Frontal cortex (tissue), 4 donors: ENCODE data around the gene LSM7. TPM values are rescaled to one million over a fixed set of nuclear protein-coding genes. Genes with fewer than 3 reads are reported as not detected.
"Not testable (repeated sequence)": the region's sequence is repeated elsewhere in the genome, so short reads cannot be mapped to it uniquely, and the experiment has no call there.

Experiments
- DNase-seq, 2 donors: peaks; one replicate each; pipeline ENCODE4 v3.0.0; 2012; ENCODE audit warnings: low spot score in 2 of 2
- FAIRE-seq: peaks from 2 replicates; lab custom pipeline; 2012; peaks lifted over from hg19 to GRCh38; lab: Jason Lieb, UNC
- total RNA-seq: library from RNA; depleted of rRNA; stranded (reverse); fragments of >200 nt; gene quantifications from one replicate; pipeline ENCODE4 v1.2.3, GENCODE V29; 2014
- donor health status: control.
- donor health status: control.
- donor health status: control.

Gene LSM7
- total RNA-seq, 1 donor from 2014 or later = 97.4 TPM

DNA sequence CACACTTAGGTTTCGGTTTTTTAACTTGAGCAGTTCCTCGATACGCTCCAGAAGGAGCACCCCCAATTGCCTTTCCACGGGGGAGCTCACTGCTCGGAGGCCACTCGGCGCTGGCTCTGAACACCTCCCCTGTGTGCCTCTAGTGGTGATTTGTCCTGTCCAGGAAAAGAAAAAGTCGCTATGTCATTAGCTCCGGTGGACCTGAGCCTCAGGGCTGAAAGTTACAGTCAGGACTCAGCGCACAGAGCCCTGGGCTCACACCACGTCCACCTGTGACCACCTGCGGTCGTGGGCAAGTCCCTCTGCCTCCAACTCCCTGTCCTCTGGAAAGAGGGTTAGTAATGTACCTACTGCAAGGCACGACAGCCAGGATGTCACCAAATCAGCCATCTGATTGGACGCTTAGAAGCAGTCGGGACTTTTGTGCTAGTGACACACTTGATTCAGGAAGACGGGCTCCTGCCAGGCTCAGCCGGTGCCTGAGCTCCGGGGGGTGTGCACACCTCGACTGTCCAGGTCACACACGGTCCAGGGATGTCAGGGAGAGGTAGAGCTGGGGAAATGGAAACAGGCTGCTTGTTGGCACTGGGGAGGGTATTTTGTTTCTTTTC is 27.8 kb upstream of the LSM7 start:
- FAIRE-seq (no peak), DNase-seq (no peak)

DNA sequence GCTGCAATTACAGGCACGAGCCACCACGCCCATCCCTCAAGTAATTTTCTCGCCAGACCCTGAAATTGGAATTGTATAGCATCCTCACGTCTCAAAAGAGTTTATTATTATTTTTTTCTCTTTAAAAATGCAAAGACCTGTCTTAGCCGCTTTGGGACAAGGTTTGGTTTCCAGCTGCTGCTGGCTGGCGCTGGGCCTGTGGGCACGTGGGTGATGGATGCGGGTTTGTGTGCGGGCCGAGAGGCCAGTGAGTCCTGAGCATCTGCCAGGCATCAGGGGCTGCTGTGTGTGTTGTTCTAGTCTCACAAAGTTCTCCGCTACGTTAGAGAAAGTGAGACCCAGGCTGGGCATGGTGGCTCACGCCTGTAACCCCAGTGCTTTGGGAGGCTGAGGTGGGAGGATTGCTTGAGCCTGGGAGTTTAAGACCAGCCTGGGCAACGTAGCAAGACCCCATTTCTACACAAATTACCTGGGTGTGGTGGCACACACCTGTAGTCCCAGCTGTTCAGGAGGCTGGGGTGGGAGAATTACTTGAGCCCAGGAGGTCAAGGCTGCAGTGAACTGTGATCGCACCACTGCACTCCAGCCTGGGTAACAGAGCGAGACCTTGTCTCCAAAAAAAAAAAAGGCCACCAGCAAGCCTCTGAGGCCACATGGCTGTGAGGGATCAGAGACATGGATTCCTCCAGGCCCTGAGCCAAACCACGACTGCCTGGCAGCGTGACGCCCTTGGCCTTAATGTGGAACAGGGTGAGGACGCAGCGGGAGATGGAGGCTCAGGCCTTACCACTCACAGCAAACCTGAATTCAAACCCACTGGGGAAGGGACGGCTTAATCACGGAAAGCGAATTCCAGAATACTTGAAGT is 27.0 kb upstream of the LSM7 start:
- FAIRE-seq = no peak
- no peak for DNase-seq

DNA sequence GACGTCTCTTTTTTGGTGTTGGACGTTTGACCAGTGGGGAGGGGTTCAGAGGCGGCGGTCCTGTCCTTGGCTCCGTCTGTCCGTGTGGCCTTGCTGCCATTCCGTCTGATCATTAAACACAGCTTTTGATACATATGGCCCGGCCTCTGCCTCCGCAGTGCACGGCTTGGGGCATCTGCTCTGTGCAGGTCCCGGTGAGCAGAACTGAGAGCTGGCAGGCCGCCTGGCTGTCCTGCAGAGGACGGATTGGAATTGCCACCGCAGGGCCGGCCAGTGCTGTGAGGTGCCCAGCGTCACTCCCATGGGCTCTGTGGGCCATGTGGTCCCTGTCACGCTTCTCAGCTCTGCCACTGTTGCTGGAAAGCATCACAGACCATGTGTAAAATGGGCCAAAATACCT is 26.3 kb upstream of the LSM7 start:
- FAIRE-seq (no peak), DNase-seq (no peak)

DNA sequence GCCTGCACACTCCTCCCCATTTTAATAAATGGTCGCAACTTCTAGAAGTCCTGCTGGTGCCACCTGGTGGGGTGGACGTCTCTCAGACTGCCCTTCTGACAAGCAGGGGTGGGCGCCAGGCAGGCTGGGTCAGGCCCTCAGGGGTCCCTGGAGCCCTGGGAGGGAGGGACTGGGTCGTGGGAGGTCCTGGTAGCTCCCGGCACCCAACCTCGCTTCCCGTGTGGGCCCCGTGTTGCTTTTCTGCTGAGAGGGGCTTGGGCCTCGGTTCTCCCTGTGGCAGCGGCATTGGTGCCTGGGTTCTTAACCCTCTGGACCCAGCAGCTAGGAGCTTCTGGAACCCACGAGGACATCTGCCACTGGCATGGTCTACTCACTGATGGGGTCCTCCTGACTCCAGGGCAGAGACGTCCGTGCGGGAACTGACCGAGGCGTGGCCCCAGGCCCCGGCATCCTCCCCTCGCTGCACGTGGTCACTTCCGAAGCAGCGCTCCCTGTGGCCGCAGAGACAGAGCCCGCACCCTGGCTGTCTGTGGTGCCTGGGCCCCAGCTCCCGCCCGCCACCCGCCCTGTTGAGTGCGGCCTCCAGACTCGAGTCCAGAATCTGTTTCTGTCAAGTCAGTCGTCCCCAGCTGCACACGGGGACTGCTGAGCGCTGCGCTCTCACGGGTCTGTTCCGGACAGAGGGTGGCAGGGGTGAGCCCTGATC is 25.7 kb upstream of the LSM7 start:
- FAIRE-seq (no peak), DNase-seq (no peak)

DNA sequence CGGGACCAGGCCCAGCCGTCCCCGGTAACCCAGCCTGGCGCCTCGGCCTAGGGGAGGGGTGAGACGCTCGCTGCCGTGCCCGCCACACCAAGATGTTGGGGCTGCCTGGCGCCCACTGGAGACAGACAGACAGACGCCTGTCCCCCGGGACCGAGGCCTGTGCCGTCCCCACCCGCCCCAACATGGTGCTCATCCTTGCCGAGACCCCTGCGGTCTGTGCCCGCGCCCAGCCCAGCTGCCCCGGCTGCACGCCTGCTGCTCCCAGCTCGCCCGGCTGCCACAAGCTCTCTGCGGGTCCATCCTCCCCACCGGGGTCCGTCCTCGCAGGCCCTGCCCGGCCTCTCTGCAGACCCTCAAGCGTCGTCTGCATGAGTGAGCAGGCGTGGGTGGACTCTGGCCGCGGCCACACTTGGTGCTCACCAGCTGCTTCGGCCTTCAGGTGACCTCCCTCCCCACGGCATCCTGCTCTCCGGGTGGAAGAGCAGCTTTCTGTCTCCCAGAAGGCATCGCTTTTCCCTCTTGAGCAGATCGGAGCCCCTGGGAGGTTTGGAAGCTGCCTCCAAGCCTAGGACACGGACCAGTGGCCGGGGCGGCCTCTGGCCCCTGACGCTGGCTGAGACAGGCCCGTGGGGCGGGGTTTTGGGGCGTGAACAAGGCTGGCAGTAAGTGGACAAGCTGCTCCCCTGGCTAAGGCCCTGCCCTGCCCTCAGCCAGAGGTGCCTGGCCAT is 24.9 kb upstream of the LSM7 start:
- DNase-seq = no peak
- no peak for FAIRE-seq

DNA sequence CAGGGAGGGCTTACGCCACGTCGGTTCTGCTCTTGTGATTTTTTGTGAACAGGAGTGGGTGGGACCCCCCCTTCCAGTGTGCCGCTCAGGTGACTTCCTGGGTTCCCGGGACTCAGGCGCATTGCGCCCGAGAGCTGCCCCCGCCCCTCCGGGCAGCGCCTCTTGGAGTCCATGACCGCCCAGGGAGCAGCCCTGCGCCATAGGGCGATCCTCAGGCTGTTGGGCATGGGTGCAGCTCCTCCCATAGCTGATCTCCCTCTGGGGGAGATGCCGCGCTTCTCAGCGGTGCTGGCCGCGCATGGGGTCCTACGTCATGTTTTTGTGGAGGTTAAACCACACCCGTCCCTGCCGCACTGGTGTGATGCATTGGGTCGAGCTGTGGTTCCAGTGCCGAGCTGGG is 23.7 kb upstream of the LSM7 start:
- no peak for DNase-seq
- no peak for FAIRE-seq

- no peak for DNase-seq
- FAIRE-seq = no peak
Measured at GRCh38 chr19:2351591-2351990, 23.2 kb upstream of the LSM7 start.

- DNase-seq = no peak
- no peak for FAIRE-seq
Measured at GRCh38 chr19:2350656-2351055, 22.3 kb upstream of the LSM7 start.

DNA sequence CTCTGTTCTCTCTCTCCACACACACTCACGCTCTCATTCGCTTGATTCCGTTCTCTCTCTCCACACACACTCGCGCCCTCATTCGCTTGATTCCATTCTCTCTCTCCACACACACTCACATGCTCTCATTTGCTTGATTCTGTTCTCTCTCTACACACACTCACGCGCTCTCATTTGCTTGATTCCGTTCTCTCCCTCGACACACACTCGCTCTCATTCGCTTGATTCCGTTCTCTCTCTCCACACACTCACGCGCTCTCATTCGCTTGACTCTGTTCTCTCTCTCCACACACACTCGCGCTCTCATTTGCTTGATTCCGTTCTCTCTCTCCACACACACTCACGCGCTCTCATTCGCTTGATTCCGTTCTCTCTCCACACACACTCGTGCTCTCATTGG is 21.4 kb upstream of the LSM7 start:
- not testable (repeated sequence) for FAIRE-seq, DNase-seq

GRCh38 chr19:2345794-2346663 is 17.6 kb upstream of the LSM7 start:
- FAIRE-seq = no peak
- DNase-seq = no peak

DNA sequence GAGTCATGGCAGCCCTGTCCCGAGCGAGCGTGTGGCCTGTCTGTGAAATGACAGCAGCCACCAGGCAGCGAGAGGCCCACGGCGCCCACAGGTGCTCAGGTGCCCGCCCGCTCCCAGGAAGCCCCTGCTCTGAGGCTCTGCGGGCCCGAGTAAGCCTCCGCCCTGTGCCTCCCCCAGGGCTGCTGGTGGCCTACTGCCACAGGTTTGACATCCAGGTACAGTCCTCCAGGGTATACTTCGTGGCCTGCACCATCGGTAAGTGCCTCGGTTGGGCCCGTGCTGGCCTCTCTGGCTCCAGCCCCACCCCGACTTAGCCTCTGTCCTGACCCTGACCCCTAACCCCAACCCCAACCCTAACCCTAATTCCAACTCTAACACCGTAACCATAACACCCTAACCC is 16.7 kb upstream of the LSM7 start:
- FAIRE-seq (no peak), DNase-seq (no peak)

DNA sequence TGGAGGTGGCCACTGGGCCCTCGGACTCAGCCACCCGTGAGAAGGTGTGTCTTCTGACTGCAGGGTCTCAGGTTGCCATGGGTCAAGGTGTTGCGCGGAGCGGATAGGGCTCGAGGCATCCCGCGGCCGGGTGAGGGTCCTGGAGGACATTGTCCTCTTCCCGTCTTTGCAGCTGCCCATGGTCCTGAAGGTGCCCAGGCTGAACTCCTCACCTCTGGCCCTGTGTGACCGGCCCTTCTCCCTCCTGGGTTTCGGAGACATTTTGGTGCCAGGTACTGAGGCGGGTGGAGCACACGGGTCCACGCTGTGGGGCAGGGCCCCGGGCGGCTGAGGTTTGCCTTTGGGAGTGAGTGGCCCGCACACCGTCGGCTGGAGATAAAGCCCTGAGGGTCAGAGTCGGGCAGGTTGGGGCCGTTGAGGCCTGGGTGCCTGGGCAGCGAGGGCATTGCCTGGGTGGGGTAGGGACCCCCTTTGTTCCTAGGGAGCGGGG is 16.0 kb upstream of the LSM7 start:
- no peak for FAIRE-seq
- DNase-seq = no peak

DNA sequence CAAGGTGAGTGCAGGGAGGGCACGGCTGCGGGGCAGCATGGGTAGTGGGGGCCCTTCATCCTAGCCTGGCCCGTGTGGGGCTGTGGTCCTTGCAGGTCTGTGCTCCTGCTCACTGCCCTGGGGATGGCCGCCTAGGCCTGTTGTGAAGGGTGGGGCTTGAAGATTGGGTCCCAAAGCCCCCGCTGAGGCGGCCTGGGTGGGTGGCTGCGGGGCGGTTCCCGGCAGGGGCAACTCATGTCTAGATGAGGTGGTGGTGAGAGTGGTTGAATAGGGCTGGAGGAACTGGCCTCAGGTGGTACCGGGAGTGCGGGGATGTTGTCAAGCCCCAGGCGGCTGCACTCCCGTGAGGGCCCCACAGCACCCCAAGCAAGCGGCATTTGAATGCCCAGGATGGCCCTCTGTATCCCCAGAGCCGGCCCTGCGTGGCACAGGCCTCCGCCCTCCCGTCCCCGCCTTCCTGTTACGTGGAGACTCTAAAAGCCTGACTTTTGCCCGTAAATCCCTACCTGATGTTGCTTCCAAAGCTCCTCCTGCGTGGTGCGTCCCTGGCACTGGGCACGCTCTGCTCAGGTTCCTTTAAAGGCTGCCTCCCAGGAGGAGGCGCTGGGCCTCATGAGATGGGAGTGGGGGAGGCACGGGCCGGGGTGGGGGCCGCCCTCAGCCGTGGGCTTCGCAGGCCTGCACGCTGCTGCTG is 15.1 kb upstream of the LSM7 start:
- FAIRE-seq (no peak), DNase-seq (no peak)

DNA sequence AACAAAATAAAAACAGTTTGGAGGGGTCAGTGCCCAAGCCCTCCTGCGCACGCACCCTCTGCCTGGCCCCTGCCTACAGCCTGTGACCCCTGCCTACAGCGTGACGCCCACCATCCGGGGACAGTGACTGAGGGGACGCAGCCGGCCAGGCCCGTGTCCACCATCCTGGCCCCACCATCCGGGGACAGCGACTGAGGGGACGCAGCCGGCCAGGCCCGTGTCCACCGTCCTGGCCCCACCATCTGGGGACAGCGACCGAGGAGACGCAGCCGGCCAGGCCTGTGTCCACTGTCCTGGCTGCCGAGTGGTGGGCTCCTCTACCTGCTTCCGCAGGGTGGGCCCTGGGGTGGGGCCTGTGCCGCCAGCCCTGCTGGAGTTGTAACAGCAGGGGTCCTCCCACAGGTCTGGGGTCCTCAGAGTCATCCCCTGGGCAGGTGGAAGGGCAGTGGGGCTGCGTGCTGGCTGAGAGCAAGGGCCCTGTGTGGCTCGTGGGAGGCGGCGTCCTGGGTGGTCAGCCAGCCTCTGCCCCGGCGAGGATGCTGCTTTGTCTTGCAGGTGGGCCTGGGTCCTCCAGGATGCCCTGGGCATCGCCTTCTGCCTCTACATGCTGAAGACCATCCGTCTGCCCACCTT is 14.4 kb upstream of the LSM7 start:
- FAIRE-seq = no peak
- DNase-seq = no peak

DNA sequence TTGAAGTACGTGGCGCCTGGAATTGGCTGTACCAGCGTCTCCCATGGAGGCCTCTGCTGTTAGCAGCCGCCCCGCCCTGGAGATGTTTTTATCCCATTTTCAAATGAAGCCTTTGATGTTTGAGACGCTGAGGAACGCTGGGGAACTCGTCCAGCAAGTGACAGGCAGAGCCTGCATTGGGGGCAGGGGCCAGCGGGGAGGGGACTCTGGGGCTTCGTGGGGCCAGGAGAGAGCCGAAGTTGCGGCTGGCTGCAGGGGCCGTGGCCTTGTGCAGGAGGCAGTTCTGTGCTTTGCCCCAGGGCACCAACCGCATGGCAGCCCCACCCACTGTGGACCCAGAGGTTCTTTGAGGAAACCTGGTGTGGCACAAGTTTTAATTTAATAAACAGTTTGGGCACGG is 13.6 kb upstream of the LSM7 start:
- FAIRE-seq (no peak), DNase-seq (no peak)

DNA sequence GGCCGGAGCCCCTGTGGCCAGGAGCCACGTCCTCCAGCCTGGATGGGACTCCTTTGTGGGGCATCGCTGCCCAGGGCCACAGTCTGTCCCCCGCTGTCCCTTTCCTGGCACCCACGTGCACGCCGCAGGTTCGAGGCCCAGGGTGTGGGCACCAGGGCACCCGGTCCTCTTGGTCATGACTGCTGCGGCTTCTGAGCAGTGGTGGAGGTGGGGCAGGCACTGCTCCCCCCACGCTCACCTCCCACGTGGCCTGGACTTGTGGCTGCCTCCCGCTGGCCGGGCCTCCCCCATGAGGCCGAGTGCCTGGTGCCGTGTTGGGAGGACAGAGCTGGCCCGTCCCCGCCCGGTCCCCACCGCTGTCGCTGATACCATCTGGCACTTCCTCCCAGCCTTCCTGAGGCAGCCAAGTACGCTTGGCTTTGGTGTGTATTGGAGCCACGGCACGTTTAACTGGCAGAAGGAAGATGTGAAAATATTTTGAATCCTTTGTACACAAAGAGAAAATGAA is 12.9 kb upstream of the LSM7 start:
- DNase-seq = peak in 1 of 2 donors; percentile 54
- no peak for FAIRE-seq

- no peak for FAIRE-seq
- no peak for DNase-seq
Measured at GRCh38 chr19:2340496-2341243, 12.3 kb upstream of the LSM7 start.
